GM18499 (cell line): ENCODE data around the gene KIF1B.
"Not testable (repeated sequence)": the region's sequence is repeated elsewhere in the genome, so short reads cannot be mapped to it uniquely, and the experiment has no call there.

ENCODE experiments used
- ATAC-seq: cut with Tn5 transposase; IDR thresholded peaks from one replicate; pipeline ENCODE4 v1.9.1; 2021; ENCODE audit warnings: moderate number of reproducible peaks; ENCODE audit not compliant: insufficient read depth, unreplicated experiment

The KIF1B gene

DNA sequence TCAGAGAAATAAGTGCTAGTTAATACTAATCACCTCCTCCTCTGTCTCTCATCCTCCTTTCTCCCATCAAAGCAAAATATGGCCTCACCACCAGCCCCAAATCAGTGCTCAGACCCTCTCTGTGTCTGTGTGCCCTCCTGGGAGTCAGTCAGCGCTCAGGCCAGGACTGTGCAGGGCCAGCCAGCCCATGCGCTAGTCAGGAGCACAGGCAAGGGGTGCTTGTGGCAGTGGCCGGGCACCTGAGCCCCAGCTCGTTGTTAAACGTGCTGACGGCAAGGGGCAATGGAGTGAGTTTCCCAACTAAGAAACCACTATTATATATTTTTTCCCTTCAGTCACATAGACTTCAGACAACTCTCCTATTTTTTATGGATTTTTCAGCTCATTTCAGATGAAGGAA, 169.3 kb downstream of the KIF1B start:
- ATAC-seq: no peak

- no peak for ATAC-seq
Measured at GRCh38 chr1:10380594-10381275, 170.4 kb downstream of the KIF1B start.

- no peak for ATAC-seq
Measured at GRCh38 chr1:10383630-10384029, 173.3 kb downstream of the KIF1B start.

DNA sequence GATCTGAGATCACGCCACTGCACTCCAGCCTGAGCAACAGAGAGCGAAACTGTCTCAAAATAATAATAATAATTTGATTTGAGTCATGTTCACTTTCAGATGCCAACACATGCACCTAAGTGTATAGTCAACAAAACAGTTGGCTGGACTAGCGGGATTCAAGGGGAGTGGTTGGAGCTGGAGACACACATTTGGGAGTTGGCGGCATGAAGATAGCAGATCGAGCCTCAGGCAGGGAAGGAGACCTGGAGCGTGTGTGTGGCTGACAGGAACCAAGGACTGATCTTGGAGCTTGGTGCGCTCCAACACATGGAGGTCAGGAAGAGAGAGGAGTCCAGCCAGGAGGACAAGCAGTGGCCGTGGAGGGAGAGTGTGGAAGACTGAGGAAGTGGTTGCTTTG, 173.8 kb downstream of the KIF1B start:
- ATAC-seq: no peak

GRCh38 chr1:10386761-10387676, 176.6 kb downstream of the KIF1B start:
- ATAC-seq: no peak

- ATAC-seq: no peak
Measured at GRCh38 chr1:10387677-10388386, 177.5 kb downstream of the KIF1B start.

DNA sequence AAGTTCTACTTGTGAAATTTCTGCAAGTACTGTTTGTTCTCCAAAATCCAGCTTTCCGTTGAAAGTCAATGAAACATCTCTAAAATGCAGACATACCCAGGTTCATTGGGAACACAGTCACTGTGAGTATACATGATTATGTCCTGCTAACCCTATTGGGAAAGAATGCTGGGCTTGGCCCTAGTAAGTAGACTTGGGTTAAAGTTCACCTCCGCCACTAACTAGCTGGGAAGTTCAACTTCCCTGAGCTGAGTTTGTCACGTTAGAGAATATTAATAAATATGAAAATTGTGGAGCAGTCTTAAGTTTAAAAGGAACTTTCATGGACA, 178.0 kb downstream of the KIF1B start:
- ATAC-seq: no peak

DNA sequence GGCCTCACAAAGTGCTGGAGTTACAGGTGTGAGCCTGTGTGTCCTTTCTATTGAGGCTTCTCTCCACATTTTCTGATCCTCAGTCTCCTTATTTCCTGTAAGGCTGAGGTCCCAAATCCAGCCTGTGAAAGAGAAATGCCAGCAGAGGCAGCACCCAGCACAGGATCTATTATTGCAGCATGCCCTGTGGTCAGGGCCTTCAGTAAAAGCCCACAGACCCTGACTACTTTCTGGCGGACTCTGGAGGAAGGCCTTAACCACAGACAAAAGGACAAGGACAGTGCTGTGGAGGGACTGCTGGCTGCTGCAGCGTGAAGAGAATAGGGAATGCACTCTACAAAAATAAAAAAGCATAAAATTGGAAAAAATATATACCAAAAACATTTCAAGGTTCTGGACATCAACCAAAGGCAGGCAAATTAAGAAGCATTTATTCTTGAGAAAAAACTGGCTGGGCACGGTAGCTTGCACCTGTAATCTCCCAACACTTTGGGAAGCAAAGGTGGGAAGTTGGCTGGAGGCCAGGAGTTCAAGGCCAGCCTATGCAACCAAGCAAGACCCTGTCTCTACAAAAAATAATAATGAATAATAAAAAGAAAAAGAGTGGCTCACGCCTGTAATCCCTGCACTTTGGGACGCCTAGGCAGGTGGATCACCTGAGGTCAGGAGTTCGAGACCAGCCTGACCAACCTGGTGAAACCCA, 179.1 kb downstream of the KIF1B start:
- ATAC-seq: no peak

GRCh38 chr1:10396870-10397269, 186.5 kb downstream of the KIF1B start:
- ATAC-seq: no peak

DNA sequence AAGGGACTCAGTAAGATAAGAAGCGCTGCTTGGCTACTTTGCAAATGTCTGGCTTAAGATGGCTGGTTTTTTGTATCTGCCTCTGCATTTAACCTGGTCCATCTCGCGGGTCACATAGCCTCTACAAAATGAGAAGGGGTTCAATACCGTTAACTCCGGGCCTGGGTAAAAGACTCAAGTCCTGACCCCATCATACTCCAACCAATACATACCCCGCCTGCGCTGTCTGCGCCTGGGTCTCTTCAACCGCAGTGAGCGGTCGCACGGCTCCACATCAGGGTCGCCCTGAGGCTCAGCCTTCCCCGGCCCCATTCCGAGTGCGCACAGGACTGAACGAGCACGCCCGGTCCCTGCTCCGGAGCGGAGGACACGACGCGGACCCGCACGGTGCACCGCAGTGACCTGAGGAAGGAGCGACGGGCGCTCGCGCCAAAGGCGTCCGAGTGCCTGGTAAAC, 187.9 kb downstream of the KIF1B start:
- no peak for ATAC-seq

GRCh38 chr1:10398734-10399443, 188.5 kb downstream of the KIF1B start, which contains the start of gene PGD:
PGD (plus strand) TSS chr1:10399064; CDS start chr1:10399118, 54 bp downstream.
- peak; percentile 80 for ATAC-seq

GRCh38 chr1:10399444-10399941, 189.1 kb downstream of the KIF1B start:
- ATAC-seq: no peak

DNA sequence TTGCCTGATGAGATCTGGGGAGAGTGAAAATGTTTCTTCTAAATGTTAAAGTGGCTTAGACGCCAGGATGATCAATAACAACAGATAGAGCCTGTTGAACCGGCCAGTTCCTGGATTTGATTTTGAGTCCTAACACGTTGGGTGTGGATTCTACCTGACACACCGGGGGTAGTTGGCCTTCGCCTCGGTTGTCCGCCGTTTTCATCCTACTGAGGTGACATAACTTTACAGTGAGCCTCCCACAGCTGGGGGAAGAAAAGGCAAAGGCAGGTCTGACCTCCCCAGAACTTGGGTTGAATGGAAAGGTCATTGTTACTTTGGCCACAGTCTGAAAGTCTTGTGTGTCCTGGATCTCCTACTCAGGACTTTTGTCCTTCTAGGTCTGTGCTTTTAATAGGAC, 189.6 kb downstream of the KIF1B start:
- no peak for ATAC-seq

- ATAC-seq: no peak
Measured at GRCh38 chr1:10401281-10401680, 190.9 kb downstream of the KIF1B start.

GRCh38 chr1:10402729-10403274, 192.4 kb downstream of the KIF1B start:
- no peak for ATAC-seq

GRCh38 chr1:10407201-10407600, 196.8 kb downstream of the KIF1B start:
- ATAC-seq: no peak

GRCh38 chr1:10415211-10415930, 205.0 kb downstream of the KIF1B start:
- no peak for ATAC-seq

DNA sequence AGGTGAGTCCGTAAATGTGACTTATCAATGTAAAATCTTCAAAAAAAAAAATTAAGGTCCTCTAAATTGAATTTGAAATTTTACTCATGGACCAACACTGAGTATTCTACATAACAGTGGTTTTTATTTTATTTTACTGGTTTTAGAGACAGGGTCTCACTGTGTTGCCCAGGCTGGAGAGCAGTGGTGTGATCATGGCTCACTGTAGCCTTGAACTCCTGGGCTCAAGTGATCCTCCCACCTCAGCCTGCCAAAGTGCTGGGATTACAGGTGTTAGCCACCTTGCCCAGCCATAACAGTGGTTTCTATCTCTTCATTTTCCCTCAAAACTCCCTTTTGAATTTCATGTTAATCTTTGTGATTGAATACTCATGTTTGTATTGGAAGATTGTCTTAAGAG, 205.6 kb downstream of the KIF1B start:
- not testable (repeated sequence) for ATAC-seq

- not testable (repeated sequence) for ATAC-seq
Measured at GRCh38 chr1:10418741-10419140, 208.4 kb downstream of the KIF1B start.
